Activated T-helper 1 cell treated with anti-CD3 and anti-CD28 coated beads, Interleukin-2, amount 50 U/mL, for 16 hours (primary cell): ENCODE data around the gene HYDIN.

Experiments
- DNase-seq, 2 donors: peaks; one replicate each; pipeline ENCODE4 v3.0.0-alpha.2; 2020; ENCODE audit warnings: low read depth in 1 of 2, low spot score in 1 of 2

HYDIN gene

GRCh38 chr16:70769131-70769530, 461.4 kb downstream of the HYDIN start:
- DNase-seq, result no peak

- DNase-seq, result no peak
These were observed 462.3 kb downstream of the HYDIN start for GRCh38 chr16:70768203-70768580.

- DNase-seq, result no peak
These were observed 462.9 kb downstream of the HYDIN start for GRCh38 chr16:70767377-70768202.

GRCh38 chr16:70766658-70767057, 463.9 kb downstream of the HYDIN start:
- no peak for DNase-seq

- no peak for DNase-seq
These were observed 464.3 kb downstream of the HYDIN start for GRCh38 chr16:70766176-70766575.

GRCh38 chr16:70765491-70765890, 465.0 kb downstream of the HYDIN start:
- no peak for DNase-seq

- no peak for DNase-seq
These were observed 465.9 kb downstream of the HYDIN start for GRCh38 chr16:70764632-70765031.

GRCh38 chr16:70760221-70760620, 470.3 kb downstream of the HYDIN start:
- no peak for DNase-seq

GRCh38 chr16:70759666-70760065, 470.9 kb downstream of the HYDIN start:
- DNase-seq, result no peak

GRCh38 chr16:70758786-70759185, 471.7 kb downstream of the HYDIN start:
- DNase-seq, result no peak
